ENCODE measurements around the gene COA1.
A peak's percentile ranks its signal among the peaks of the same experiment; 100 is the strongest.

Gene COA1

GRCh38 chr7:43592326-43592725 is 137.0 kb downstream of the COA1 start:
- Histone ChIP-seq H2BK12ac (ENCODE audit: low read length in 2 of 2) (no peak overlapping the region), H3K4me2 (ENCODE audit: low read length, poor library complexity, severe bottlenecking) (no peak overlapping the region), H4K91ac (ENCODE audit: low read length) (no peak overlapping the region), H3K23ac (ENCODE audit: low read length in 2 of 2) (no peak overlapping the region), H3K14ac (ENCODE audit: low read length in 2 of 2) (no peak overlapping the region), H3K4me1 (ENCODE audit: control insufficient read depth, insufficient read depth, low read depth, low read length) (peaks cover 11% of the 10 kb centered on the region), H2BK15ac (ENCODE audit: low read depth, poor library complexity, severe bottlenecking) (no peak overlapping the region), H3K79me1 (replicated peaks; ENCODE audit: low read length, poor library complexity, severe bottlenecking) (no peaks in the 10 kb centered on the region), H3K9me3 (ENCODE audit: control insufficient read depth, low read length) (no peaks in the 10 kb centered on the region), H3K18ac (ENCODE audit: low read depth in 1 of 2, low read length in 2 of 2) (no peak overlapping the region), H3K27me3 (ENCODE audit: control insufficient read depth in 1 of 2, insufficient read depth in 1 of 2, low read length in 2 of 2) (no peaks in the 10 kb centered on the region), H3K4ac (ENCODE audit: low read depth in 1 of 2, low read length in 2 of 2) (no peak overlapping the region), H2AK5ac (ENCODE audit: low read length, severe bottlenecking) (no peak overlapping the region), H4K8ac (ENCODE audit: low read length) (no peak overlapping the region), H3K27ac (ENCODE audit: low read length, poor library complexity, severe bottlenecking) (peak overlapping the region; percentile 82), H3K36me3 (ENCODE audit: control insufficient read depth in 1 of 2, insufficient read depth in 2 of 2, low read depth in 1 of 2, low read length in 2 of 2) (peaks cover 5 to 15% of the 10 kb centered on the region in 2 experiments), H2BK5ac (ENCODE audit: low read depth, low read length, poor library complexity, severe bottlenecking) (no peak overlapping the region), H2AFZ (ENCODE audit: low read depth, low read length) (no peak overlapping the region), H3K9ac (ENCODE audit: low read length) (no peak overlapping the region), H2BK120ac (ENCODE audit: low read depth, low read length) (no peak overlapping the region), H3K4me3 (ENCODE audit: insufficient read depth in 1 of 2, low read depth in 1 of 2, low read length in 2 of 2) (no peak overlapping the region)
- no peak for DNase-seq
- 100% methylated on average over 1 of the region's 3 CpGs for WGBS

DNA sequence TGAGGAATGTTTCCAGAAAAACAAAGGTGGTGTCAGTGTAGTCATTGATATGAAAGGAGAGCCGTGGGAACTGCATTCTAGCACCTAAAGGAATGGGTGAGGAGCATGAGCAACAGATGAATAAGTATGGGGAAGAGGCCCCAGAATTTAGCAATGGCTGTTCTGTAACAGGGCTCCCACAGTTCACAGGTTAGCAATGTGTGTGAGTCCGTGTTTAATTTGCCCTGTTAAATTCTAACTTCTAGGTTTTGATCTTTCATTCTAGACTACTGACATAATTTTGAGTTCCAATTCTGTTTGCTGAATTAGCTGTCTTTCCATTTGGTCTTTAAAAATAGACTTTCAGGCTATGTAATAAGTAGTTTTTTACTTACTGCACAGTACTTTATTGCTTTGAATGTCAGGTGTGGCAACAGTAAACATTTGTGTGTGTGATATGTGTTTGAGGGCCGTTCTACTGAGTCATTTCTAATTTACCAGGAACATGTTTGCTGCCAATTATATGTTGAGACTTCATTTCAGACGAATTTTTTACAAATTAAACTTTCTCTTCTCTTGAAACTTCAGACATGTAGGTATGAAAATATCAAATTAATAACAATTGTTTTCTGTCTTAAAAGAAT is 137.7 kb downstream of the COA1 start:
- 62% methylated on average over 2 of the region's 4 CpGs for WGBS
- H2BK12ac ChIP-seq (ENCODE audit: low read length in 2 of 2): no peak overlapping the region
- no peaks in the 10 kb centered on the region for H3K27me3 ChIP-seq (ENCODE audit: control insufficient read depth in 1 of 2, insufficient read depth in 1 of 2, low read length in 2 of 2)
- H4K8ac ChIP-seq (ENCODE audit: low read length): no peak overlapping the region
- no peak overlapping the region for H3K4me2 ChIP-seq (ENCODE audit: low read length, poor library complexity, severe bottlenecking)
- H2AK5ac ChIP-seq (ENCODE audit: low read length, severe bottlenecking): peak overlapping the region; percentile 44
- H3K27ac ChIP-seq (ENCODE audit: low read length, poor library complexity, severe bottlenecking): peak overlapping the region; percentile 91
- no peak overlapping the region for H2BK15ac ChIP-seq (ENCODE audit: low read depth, poor library complexity, severe bottlenecking)
- no peak overlapping the region for H3K23ac ChIP-seq (ENCODE audit: low read length in 2 of 2)
- peak; percentile 34 for DNase-seq
- peak overlapping the region; percentile 2 for H3K9ac ChIP-seq (ENCODE audit: low read length)
- H3K4ac ChIP-seq (ENCODE audit: low read depth in 1 of 2, low read length in 2 of 2): no peak overlapping the region
- H3K4me1 ChIP-seq (ENCODE audit: control insufficient read depth, insufficient read depth, low read depth, low read length): peaks cover 10% of the 10 kb centered on the region
- H4K91ac ChIP-seq (ENCODE audit: low read length): no peak overlapping the region
- no peak overlapping the region for H2BK120ac ChIP-seq (ENCODE audit: low read depth, low read length)
- peak overlapping the region; percentile 14 for H2BK5ac ChIP-seq (ENCODE audit: low read depth, low read length, poor library complexity, severe bottlenecking)
- H3K36me3 ChIP-seq (ENCODE audit: control insufficient read depth in 1 of 2, insufficient read depth in 2 of 2, low read depth in 1 of 2, low read length in 2 of 2): peaks cover 3 to 8% of the 10 kb centered on the region in 2 experiments
- no peak overlapping the region for H3K4me3 ChIP-seq (ENCODE audit: insufficient read depth in 1 of 2, low read depth in 1 of 2, low read length in 2 of 2)
- H3K79me1 ChIP-seq (replicated peaks; ENCODE audit: low read length, poor library complexity, severe bottlenecking): no peaks in the 10 kb centered on the region
- no peak overlapping the region for H2AFZ ChIP-seq (ENCODE audit: low read depth, low read length)
- no peak overlapping the region for H3K18ac ChIP-seq (ENCODE audit: low read depth in 1 of 2, low read length in 2 of 2)
- no peaks in the 10 kb centered on the region for H3K9me3 ChIP-seq (ENCODE audit: control insufficient read depth, low read length)
- H3K14ac ChIP-seq (ENCODE audit: low read length in 2 of 2): no peak overlapping the region

DNA sequence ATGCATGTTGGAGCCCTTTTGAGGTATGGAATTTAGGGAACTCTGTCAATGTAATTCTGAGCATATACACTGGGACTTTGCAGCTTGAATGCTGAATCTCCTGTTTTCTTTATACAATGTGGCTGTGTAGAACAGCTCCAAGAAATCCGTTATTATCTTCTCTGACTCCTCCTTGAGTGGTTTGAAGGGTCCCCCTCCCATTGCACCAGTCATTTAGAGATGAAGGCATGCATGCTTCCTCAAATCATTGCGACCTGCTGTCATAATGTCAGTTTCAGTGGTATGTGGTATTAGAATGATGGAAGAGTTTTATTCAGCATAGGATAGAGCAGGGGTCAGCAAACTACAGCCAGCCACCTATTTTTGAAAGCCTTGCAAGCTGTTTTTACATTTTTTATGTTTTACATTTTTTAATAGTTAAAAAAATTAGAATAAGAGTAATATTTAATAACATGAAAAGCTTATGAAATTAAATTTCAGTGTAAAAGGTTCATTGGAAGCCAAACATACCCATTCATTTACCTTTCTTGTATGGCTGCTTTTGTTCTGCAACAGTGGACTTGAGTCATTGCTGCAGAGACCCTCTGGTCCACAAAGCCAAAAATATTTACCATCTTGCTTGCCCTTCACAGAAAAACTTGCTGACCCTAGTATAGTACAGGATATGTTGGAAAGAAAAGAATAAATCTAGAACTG is 138.3 kb downstream of the COA1 start:
- H3K9me3 ChIP-seq (ENCODE audit: control insufficient read depth, low read length): no peaks in the 10 kb centered on the region
- peak overlapping the region; percentile 46 for H2BK5ac ChIP-seq (ENCODE audit: low read depth, low read length, poor library complexity, severe bottlenecking)
- peak overlapping the region; percentile 91 for H3K27ac ChIP-seq (ENCODE audit: low read length, poor library complexity, severe bottlenecking)
- H3K4me3 ChIP-seq (ENCODE audit: insufficient read depth in 1 of 2, low read depth in 1 of 2, low read length in 2 of 2): no peak overlapping the region
- no peak overlapping the region for H2BK12ac ChIP-seq (ENCODE audit: low read length in 2 of 2)
- H4K91ac ChIP-seq (ENCODE audit: low read length): no peak overlapping the region
- no peak overlapping the region for H2BK120ac ChIP-seq (ENCODE audit: low read depth, low read length)
- no peaks in the 10 kb centered on the region for H3K79me1 ChIP-seq (replicated peaks; ENCODE audit: low read length, poor library complexity, severe bottlenecking)
- peaks cover 0 to 2% of the 10 kb centered on the region in 2 experiments for H3K36me3 ChIP-seq (ENCODE audit: control insufficient read depth in 1 of 2, insufficient read depth in 2 of 2, low read depth in 1 of 2, low read length in 2 of 2)
- peak overlapping the region; percentile 27 for H2AFZ ChIP-seq (ENCODE audit: low read depth, low read length)
- no peak overlapping the region for H3K18ac ChIP-seq (ENCODE audit: low read depth in 1 of 2, low read length in 2 of 2)
- no peak overlapping the region for H2BK15ac ChIP-seq (ENCODE audit: low read depth, poor library complexity, severe bottlenecking)
- no peak overlapping the region for H3K4ac ChIP-seq (ENCODE audit: low read depth in 1 of 2, low read length in 2 of 2)
- H3K9ac ChIP-seq (ENCODE audit: low read length): no peak overlapping the region
- H3K27me3 ChIP-seq (ENCODE audit: control insufficient read depth in 1 of 2, insufficient read depth in 1 of 2, low read length in 2 of 2): no peaks in the 10 kb centered on the region
- DNase-seq: no peak
- H2AK5ac ChIP-seq (ENCODE audit: low read length, severe bottlenecking): no peak overlapping the region
- H3K14ac ChIP-seq (ENCODE audit: low read length in 2 of 2): no peak overlapping the region
- H3K4me2 ChIP-seq (ENCODE audit: low read length, poor library complexity, severe bottlenecking): no peak overlapping the region
- WGBS: 69% methylated on average over 2 of the region's 2 CpGs
- no peak overlapping the region for H3K23ac ChIP-seq (ENCODE audit: low read length in 2 of 2)
- H3K4me1 ChIP-seq (ENCODE audit: control insufficient read depth, insufficient read depth, low read depth, low read length): peaks cover 10% of the 10 kb centered on the region
- H4K8ac ChIP-seq (ENCODE audit: low read length): no peak overlapping the region

GRCh38 chr7:43589728-43590127 is 139.6 kb downstream of the COA1 start:
- Histone ChIP-seq H3K79me1 (replicated peaks; ENCODE audit: low read length, poor library complexity, severe bottlenecking) (no peaks in the 10 kb centered on the region), H3K9me3 (ENCODE audit: control insufficient read depth, low read length) (no peaks in the 10 kb centered on the region), H2AFZ (ENCODE audit: low read depth, low read length) (no peak overlapping the region), H4K8ac (ENCODE audit: low read length) (no peak overlapping the region), H3K14ac (ENCODE audit: low read length in 2 of 2) (no peak overlapping the region), H2AK5ac (ENCODE audit: low read length, severe bottlenecking) (no peak overlapping the region), H2BK15ac (ENCODE audit: low read depth, poor library complexity, severe bottlenecking) (no peak overlapping the region), H3K4me1 (ENCODE audit: control insufficient read depth, insufficient read depth, low read depth, low read length) (peaks cover 13% of the 10 kb centered on the region), H3K9ac (ENCODE audit: low read length) (no peak overlapping the region), H2BK5ac (ENCODE audit: low read depth, low read length, poor library complexity, severe bottlenecking) (no peak overlapping the region), H3K4me3 (ENCODE audit: insufficient read depth in 1 of 2, low read depth in 1 of 2, low read length in 2 of 2) (no peak overlapping the region), H3K36me3 (ENCODE audit: control insufficient read depth in 1 of 2, insufficient read depth in 2 of 2, low read depth in 1 of 2, low read length in 2 of 2) (no peaks in the 10 kb centered on the region), H3K23ac (ENCODE audit: low read length in 2 of 2) (no peak overlapping the region), H4K91ac (ENCODE audit: low read length) (no peak overlapping the region), H3K27me3 (ENCODE audit: control insufficient read depth in 1 of 2, insufficient read depth in 1 of 2, low read length in 2 of 2) (no peaks in the 10 kb centered on the region), H3K4ac (ENCODE audit: low read depth in 1 of 2, low read length in 2 of 2) (no peak overlapping the region), H3K18ac (ENCODE audit: low read depth in 1 of 2, low read length in 2 of 2) (no peak overlapping the region), H3K27ac (ENCODE audit: low read length, poor library complexity, severe bottlenecking) (no peak overlapping the region), H2BK12ac (ENCODE audit: low read length in 2 of 2) (no peak overlapping the region), H3K4me2 (ENCODE audit: low read length, poor library complexity, severe bottlenecking) (no peak overlapping the region), H2BK120ac (ENCODE audit: low read depth, low read length) (no peak overlapping the region)
- no peak for DNase-seq
- WGBS: 97% methylated on average over 3 of the region's 3 CpGs

All from mesenchymal stem cell (in vitro differentiated cells and primary cell).